Prostate gland (tissue), 2 donors: ENCODE measurements around the gene VASP.

Source experiments
- POLR2A ChIP-seq: fragments of 450-650 bp; IDR thresholded peaks from one replicate; pipeline ENCODE4 v1.6.1; 2016; ENCODE audit warnings: antibody characterized with exemption, mild to moderate bottlenecking
- POLR2AphosphoS5 ChIP-seq: sonication (generic); formaldehyde crosslinking; IDR thresholded peaks from one replicate; pipeline ENCODE4 v1.6.1; 2017; ENCODE audit warnings: antibody characterized with exemption
- TF ChIP-seq, protein P1 (sequence below), 4 experiments: fragments of 200-600 bp in 2 of 4; fragments of 450-650 bp in 2 of 4; sonication (generic) in 2 of 4; IDR thresholded peaks; 1 replicate in 3 of 4; 2 replicates in 1 of 4; pipeline ENCODE4 v1.5.1; 2016 to 2019; ENCODE audit warnings: antibody characterized with exemption in 4 of 4, mild to moderate bottlenecking in 2 of 4, moderate library complexity in 2 of 4

DNA sequence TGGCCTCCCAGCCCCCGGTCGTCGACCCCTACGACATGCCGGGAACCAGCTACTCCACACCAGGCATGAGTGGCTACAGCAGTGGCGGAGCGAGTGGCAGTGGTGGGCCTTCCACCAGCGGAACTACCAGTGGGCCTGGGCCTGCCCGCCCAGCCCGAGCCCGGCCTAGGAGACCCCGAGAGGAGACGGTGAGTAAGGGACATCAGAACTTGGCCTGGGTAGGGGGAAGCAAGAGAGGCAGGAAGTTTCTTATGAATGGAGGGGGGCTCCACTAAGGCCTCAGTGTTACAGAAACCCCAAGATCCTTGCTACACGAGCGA lies 36.6 kb upstream of the VASP start:
- TF ChIP-seq, protein P1, sequence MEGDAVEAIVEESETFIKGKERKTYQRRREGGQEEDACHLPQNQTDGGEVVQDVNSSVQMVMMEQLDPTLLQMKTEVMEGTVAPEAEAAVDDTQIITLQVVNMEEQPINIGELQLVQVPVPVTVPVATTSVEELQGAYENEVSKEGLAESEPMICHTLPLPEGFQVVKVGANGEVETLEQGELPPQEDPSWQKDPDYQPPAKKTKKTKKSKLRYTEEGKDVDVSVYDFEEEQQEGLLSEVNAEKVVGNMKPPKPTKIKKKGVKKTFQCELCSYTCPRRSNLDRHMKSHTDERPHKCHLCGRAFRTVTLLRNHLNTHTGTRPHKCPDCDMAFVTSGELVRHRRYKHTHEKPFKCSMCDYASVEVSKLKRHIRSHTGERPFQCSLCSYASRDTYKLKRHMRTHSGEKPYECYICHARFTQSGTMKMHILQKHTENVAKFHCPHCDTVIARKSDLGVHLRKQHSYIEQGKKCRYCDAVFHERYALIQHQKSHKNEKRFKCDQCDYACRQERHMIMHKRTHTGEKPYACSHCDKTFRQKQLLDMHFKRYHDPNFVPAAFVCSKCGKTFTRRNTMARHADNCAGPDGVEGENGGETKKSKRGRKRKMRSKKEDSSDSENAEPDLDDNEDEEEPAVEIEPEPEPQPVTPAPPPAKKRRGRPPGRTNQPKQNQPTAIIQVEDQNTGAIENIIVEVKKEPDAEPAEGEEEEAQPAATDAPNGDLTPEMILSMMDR (IDR thresholded peaks at IDR 0.05): no peak
- TF ChIP-seq POLR2A: no peak
- TF ChIP-seq POLR2AphosphoS5: no peak
